IPS-18c (cell line): Measurements from ENCODE around the gene QRFP.

ENCODE experiments used
- H3K4me3 ChIP-seq: 2 replicates; pipeline ENCODE4 v1.7.0; 2013; ENCODE audit warnings: low read depth, mild to moderate bottlenecking, low read length, moderate library complexity; ENCODE audit not compliant: insufficient read depth
- H3K9me3 ChIP-seq: one replicate; pipeline ENCODE4 v1.6.1; 2013; ENCODE audit warnings: mild to moderate bottlenecking, low read length, moderate library complexity; ENCODE audit not compliant: control insufficient read depth, insufficient read depth

The QRFP gene

GRCh38 chr9:130887494-130888144, 9.0 kb downstream of the QRFP start:
- Histone ChIP-seq H3K4me3 (no peak overlapping the region), H3K9me3 (no peaks in the 10 kb centered on the region)

- no peak overlapping the region for H3K4me3 ChIP-seq
- H3K9me3 ChIP-seq = no peaks in the 10 kb centered on the region
Observed at GRCh38 chr9:130886981-130887380, 9.6 kb downstream of the QRFP start.

GRCh38 chr9:130885484-130886375, 10.9 kb downstream of the QRFP start:
- no peaks in the 10 kb centered on the region for H3K9me3 ChIP-seq
- no peak overlapping the region for H3K4me3 ChIP-seq

GRCh38 chr9:130884542-130885483, 11.8 kb downstream of the QRFP start:
- no peak overlapping the region for H3K4me3 ChIP-seq
- H3K9me3 ChIP-seq = no peaks in the 10 kb centered on the region

GRCh38 chr9:130884111-130884531, 12.5 kb downstream of the QRFP start:
- no peaks in the 10 kb centered on the region for H3K9me3 ChIP-seq

GRCh38 chr9:130883479-130883878, 13.1 kb downstream of the QRFP start:
- H3K9me3 ChIP-seq = no peaks in the 10 kb centered on the region
- no peak overlapping the region for H3K4me3 ChIP-seq

More at GRCh38 chr9:130884111-130884531, 12.5 kb downstream of the QRFP start:
- no peak overlapping the region for H3K4me3 ChIP-seq

GRCh38 chr9:130882696-130883225, 13.9 kb downstream of the QRFP start:
- no peaks in the 10 kb centered on the region for H3K9me3 ChIP-seq
- no peak overlapping the region for H3K4me3 ChIP-seq

- no peak overlapping the region for H3K4me3 ChIP-seq
Observed at GRCh38 chr9:130881516-130881915, 15.1 kb downstream of the QRFP start.

GRCh38 chr9:130880599-130881220, 15.9 kb downstream of the QRFP start:
- Histone ChIP-seq H3K4me3 (no peak overlapping the region), H3K9me3 (no peaks in the 10 kb centered on the region)

More at GRCh38 chr9:130881516-130881915, 15.1 kb downstream of the QRFP start:
- no peaks in the 10 kb centered on the region for H3K9me3 ChIP-seq

GRCh38 chr9:130879863-130880411, 16.7 kb downstream of the QRFP start:
- no peak overlapping the region for H3K4me3 ChIP-seq

GRCh38 chr9:130878295-130878694, 18.3 kb downstream of the QRFP start:
- Histone ChIP-seq H3K9me3 (no peaks in the 10 kb centered on the region), H3K4me3 (no peak overlapping the region)

More at GRCh38 chr9:130879863-130880411, 16.7 kb downstream of the QRFP start:
- H3K9me3 ChIP-seq = no peaks in the 10 kb centered on the region

GRCh38 chr9:130877300-130877699, 19.3 kb downstream of the QRFP start:
- no peak overlapping the region for H3K4me3 ChIP-seq
- no peaks in the 10 kb centered on the region for H3K9me3 ChIP-seq

- Histone ChIP-seq H3K4me3 (no peak overlapping the region), H3K9me3 (no peaks in the 10 kb centered on the region)
Observed at GRCh38 chr9:130874783-130875182, 21.8 kb downstream of the QRFP start.

- no peaks in the 10 kb centered on the region for H3K9me3 ChIP-seq
- no peak overlapping the region for H3K4me3 ChIP-seq
Observed at GRCh38 chr9:130873966-130874365, 22.6 kb downstream of the QRFP start.

- no peaks in the 10 kb centered on the region for H3K9me3 ChIP-seq
Observed at GRCh38 chr9:130872912-130873503, 23.6 kb downstream of the QRFP start.

GRCh38 chr9:130872508-130872907, 24.1 kb downstream of the QRFP start:
- Histone ChIP-seq H3K4me3 (no peak overlapping the region), H3K9me3 (no peaks in the 10 kb centered on the region)

More at GRCh38 chr9:130872912-130873503, 23.6 kb downstream of the QRFP start:
- no peak overlapping the region for H3K4me3 ChIP-seq
